Measurements from ENCODE around the gene HRC.
"Not testable (repeated sequence)": the region's sequence is repeated elsewhere in the genome, so short reads cannot be mapped to it uniquely, and the experiment has no call there.

Gene HRC

GRCh38 chr19:49133621-49134454 lies 21.4 kb downstream of the HRC start:
- no peak for DNase-seq

GRCh38 chr19:49132974-49133609 lies 22.1 kb downstream of the HRC start:
- no peak for DNase-seq

- DNase-seq, result no peak
Measured at GRCh38 chr19:49130325-49130724, 24.9 kb downstream of the HRC start.

GRCh38 chr19:49129238-49129583 lies 26.0 kb downstream of the HRC start:
- no peak for DNase-seq

GRCh38 chr19:49128545-49129237 lies 26.5 kb downstream of the HRC start:
- DNase-seq, result no peak

GRCh38 chr19:49127674-49128544 lies 27.3 kb downstream of the HRC start:
- DNase-seq, result peak; percentile 90

GRCh38 chr19:49127225-49127624 lies 28.0 kb downstream of the HRC start:
- not testable (repeated sequence) for DNase-seq

GRCh38 chr19:49126575-49126974 lies 28.6 kb downstream of the HRC start:
- no peak for DNase-seq

GRCh38 chr19:49125025-49125731 lies 30.0 kb downstream of the HRC start:
- no peak for DNase-seq

- DNase-seq, result not testable (repeated sequence)
Measured at GRCh38 chr19:49123285-49123684, 31.9 kb downstream of the HRC start.

GRCh38 chr19:49121841-49122240 lies 33.4 kb downstream of the HRC start:
- not testable (repeated sequence) for DNase-seq

GRCh38 chr19:49120868-49121267 lies 34.3 kb downstream of the HRC start:
- no peak for DNase-seq

GRCh38 chr19:49120325-49120683 lies 34.9 kb downstream of the HRC start:
- no peak for DNase-seq

- no peak for DNase-seq
Measured at GRCh38 chr19:49119411-49120324, 35.5 kb downstream of the HRC start, which contains the start of gene PPFIA3. Gene PPFIA3 (plus strand): TSS chr19:49119544. CDS start chr19:49127874, 8,330 bp downstream.

GRCh38 chr19:49118565-49119410 lies 36.4 kb downstream of the HRC start, which contains the start of gene C19orf73:
Gene C19orf73 (minus strand): TSS chr19:49119143. CDS start chr19:49119022, 121 bp downstream.
- DNase-seq, result peak; percentile 83

GRCh38 chr19:49117677-49118564 lies 37.3 kb downstream of the HRC start:
- DNase-seq, result no peak

- DNase-seq, result no peak
Measured at GRCh38 chr19:49116544-49116943, 38.7 kb downstream of the HRC start.

GRCh38 chr19:49114630-49115363 lies 40.4 kb downstream of the HRC start:
- no peak for DNase-seq
